ENCODE data around the gene JUNB. TPM values are rescaled to one million over a fixed set of nuclear protein-coding genes. Genes with fewer than 3 reads are reported as not detected.
"Not testable (repeated sequence)": the region's sequence is repeated elsewhere in the genome, so short reads cannot be mapped to it uniquely, and the experiment has no call there.

Gene JUNB
- total RNA-seq, 1 donor: 87.9 TPM

GRCh38 chr19:12793290-12794195 lies 2.3 kb downstream of the JUNB start:
- DNase-seq (ENCODE audit: low read depth): peak; percentile 91
- peak overlapping the region; percentile 98 for H3K4me3 ChIP-seq (ENCODE audit: low read depth, low read length)
- no peak for TF ChIP-seq CTCF (IDR thresholded peaks at IDR 0.05; ENCODE audit: insufficient read depth, low read length)

- TF ChIP-seq CTCF (IDR thresholded peaks at IDR 0.05; ENCODE audit: insufficient read depth, low read length): no peak
- peak overlapping the region; percentile 98 for H3K4me3 ChIP-seq (ENCODE audit: low read depth, low read length)
- peak; percentile 75 for DNase-seq (ENCODE audit: low read depth)
These were observed 3.1 kb downstream of the JUNB start for GRCh38 chr19:12794196-12794941.

- peak; percentile 55 for DNase-seq (ENCODE audit: low read depth)
- H3K4me3 ChIP-seq (ENCODE audit: low read depth, low read length): no peak overlapping the region
- no peak for TF ChIP-seq CTCF (IDR thresholded peaks at IDR 0.05; ENCODE audit: insufficient read depth, low read length)
These were observed 3.7 kb downstream of the JUNB start for GRCh38 chr19:12794971-12795381.

DNA sequence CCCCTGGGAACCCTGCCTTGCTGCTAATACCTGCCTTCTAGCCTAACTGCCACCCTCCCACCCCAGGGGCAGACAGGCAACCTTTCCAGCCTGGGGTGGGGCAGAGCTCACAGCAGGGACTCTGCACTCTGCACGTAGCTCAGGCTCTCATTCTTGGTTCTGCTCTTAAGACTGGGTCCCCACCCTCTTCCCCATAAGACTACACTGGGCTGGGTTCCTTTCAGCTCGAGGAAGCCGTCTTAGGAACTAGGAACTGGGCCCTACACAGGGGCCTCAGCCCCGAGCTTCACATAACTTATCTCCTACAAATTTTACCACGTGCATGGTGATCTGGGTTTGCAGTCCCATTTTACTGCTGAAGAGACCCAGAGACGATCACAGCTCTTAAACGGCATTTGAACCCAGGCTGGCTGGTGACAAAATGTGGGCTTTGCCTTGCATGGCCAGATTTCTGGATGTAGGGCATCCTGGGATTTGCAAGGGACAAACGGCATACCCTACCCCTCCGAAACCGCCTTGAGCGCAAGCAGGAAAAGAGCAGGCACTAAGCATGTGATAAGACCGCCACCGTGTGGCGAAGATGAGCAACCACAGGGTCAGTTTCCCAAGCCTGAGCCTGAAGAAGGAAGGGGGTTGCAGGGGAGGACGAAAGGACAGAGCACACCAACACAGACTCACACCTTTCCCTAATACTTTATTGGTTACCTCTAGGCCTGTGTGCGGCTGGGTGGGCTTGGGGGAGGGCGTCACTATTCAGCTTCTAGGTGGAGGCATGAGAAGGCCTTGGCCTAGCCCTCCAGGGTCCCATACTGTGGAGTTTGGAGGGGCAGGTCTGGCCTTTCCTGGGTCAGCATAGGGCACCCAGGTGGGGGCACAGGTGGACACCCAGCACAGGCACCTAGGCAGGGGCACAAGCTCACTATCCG lies 5.1 kb downstream of the JUNB start:
- H3K4me3 ChIP-seq (ENCODE audit: low read depth, low read length): no peak overlapping the region
- DNase-seq (ENCODE audit: low read depth): peak; percentile 86
- peak; percentile 98 for TF ChIP-seq CTCF (IDR thresholded peaks at IDR 0.05; ENCODE audit: insufficient read depth, low read length)

GRCh38 chr19:12797141-12797587 lies 5.9 kb downstream of the JUNB start:
- no peak overlapping the region for H3K4me3 ChIP-seq (ENCODE audit: low read depth, low read length)
- TF ChIP-seq CTCF (IDR thresholded peaks at IDR 0.05; ENCODE audit: insufficient read depth, low read length): no peak
- DNase-seq (ENCODE audit: low read depth): no peak

DNA sequence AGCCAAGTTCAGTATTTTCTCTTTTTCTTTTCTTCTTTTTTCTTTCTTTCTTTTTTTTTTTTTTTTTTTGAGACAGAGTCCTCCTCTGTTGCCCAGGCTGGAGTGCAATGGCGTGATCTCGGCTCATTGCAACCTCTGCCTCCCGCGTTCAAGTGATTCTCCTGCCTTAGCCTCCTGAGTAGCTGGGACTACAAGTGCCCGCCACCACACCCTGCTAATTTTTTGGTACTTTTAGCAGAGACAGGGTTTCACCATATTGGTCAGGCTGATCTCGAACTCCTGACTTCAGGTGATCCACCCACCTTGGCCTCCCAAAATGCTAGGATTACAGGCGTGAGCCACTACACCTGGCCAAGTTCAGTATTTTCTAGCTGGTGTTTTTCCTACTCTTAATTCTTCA lies 6.3 kb downstream of the JUNB start:
- not testable (repeated sequence) for DNase-seq (ENCODE audit: low read depth)

More for the DNA sequence above, 6.3 kb downstream of the JUNB start:
- H3K4me3 ChIP-seq (ENCODE audit: low read depth, low read length): not testable (repeated sequence)
